Measurements from ENCODE around the gene CEP72. TPM values are rescaled to one million over a fixed set of nuclear protein-coding genes. Genes with fewer than 3 reads are reported as not detected.

The CEP72 gene
- total and polyA plus RNA-seq, 2 of the 13 experiments (the other 11 are each of a cell fraction or from before 2014, with no cell fraction given): 3.4 to 9.4 TPM

DNA sequence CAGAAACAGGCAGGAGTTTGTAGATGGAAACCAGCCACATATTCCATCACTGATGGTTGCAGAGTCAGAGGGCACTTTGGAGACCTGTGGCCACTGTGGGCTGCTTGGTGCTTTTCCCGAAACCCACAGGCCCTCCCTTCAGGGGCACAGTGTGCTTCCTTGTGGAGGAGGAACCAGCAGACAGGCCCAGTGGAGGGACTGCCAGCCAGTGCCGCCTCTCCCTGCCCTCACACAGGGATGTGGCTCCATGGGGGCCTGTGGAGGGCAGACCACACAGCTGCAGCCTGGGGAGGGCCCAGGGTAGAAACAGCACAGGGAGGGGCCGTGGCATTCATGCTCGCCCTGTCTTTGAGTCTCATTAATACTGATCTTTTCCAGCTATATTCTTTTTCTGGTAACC, 35.2 kb downstream of the CEP72 start:
- WGBS (ENCODE audit: low lambda C conversion rate): 100% methylated on average over 2 of the region's 4 CpGs
- H3K9ac ChIP-seq (ENCODE audit: insufficient read depth, low read depth, low read length): no peak overlapping the region
- no peaks in the 10 kb centered on the region for H4K20me1 ChIP-seq (ENCODE audit: insufficient read depth, low read length)
- DNase-seq (ENCODE audit: low spot score): no peak
- no TSS peak for BruUV-seq (replicated peaks)
- no peak overlapping the region for H2AFZ ChIP-seq (ENCODE audit: low read length)
- no peak for ATAC-seq
- FAIRE-seq: no peak
- ChIA-PET CTCF (ENCODE audit: low intra/inter-chr PET ratio, low total read pairs) (no interaction called here), POLR2A (no interaction called here)
- no peak for TF ChIP-seq ZC3H4 (CRISPR knock-in tag; IDR thresholded peaks at IDR 0.05; ENCODE audit: borderline replicate concordance)
- TF ChIP-seq ZNF766 (CRISPR knock-in tag; IDR thresholded peaks at IDR 0.05; ENCODE audit: borderline replicate concordance): no peak
- no peak for TF ChIP-seq RARA (CRISPR knock-in tag; IDR thresholded peaks at IDR 0.05)
- TF ChIP-seq ZNF225 (CRISPR knock-in tag; IDR thresholded peaks at IDR 0.05): no peak
- no peak for TF ChIP-seq GPN1 (CRISPR knock-in tag; IDR thresholded peaks at IDR 0.05; ENCODE audit: borderline replicate concordance)
- no peak for TF ChIP-seq NFRKB (IDR thresholded peaks at IDR 0.05)
- TF ChIP-seq, protein P1, sequence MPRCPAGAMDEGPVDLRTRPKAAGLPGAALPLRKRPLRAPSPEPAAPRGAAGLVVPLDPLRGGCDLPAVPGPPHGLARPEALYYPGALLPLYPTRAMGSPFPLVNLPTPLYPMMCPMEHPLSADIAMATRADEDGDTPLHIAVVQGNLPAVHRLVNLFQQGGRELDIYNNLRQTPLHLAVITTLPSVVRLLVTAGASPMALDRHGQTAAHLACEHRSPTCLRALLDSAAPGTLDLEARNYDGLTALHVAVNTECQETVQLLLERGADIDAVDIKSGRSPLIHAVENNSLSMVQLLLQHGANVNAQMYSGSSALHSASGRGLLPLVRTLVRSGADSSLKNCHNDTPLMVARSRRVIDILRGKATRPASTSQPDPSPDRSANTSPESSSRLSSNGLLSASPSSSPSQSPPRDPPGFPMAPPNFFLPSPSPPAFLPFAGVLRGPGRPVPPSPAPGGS (CRISPR knock-in tag; IDR thresholded peaks at IDR 0.05): no peak
- no peak for TF ChIP-seq FIP1L1 (IDR thresholded peaks at IDR 0.05; ENCODE audit: borderline replicate concordance, insufficient read depth, low read depth, low read length)
- TF ChIP-seq, protein P2, sequence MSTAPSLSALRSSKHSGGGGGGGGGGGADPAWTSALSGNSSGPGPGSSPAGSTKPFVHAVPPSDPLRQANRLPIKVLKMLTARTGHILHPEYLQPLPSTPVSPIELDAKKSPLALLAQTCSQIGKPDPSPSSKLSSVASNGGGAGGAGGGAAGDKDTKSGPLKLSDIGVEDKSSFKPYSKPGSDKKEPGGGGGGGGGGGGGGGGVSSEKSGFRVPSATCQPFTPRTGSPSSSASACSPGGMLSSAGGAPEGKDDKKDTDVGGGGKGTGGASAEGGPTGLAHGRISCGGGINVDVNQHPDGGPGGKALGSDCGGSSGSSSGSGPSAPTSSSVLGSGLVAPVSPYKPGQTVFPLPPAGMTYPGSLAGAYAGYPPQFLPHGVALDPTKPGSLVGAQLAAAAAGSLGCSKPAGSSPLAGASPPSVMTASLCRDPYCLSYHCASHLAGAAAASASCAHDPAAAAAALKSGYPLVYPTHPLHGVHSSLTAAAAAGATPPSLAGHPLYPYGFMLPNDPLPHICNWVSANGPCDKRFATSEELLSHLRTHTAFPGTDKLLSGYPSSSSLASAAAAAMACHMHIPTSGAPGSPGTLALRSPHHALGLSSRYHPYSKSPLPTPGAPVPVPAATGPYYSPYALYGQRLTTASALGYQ (CRISPR knock-in tag; IDR thresholded peaks at IDR 0.05): no peak
- no peak for TF ChIP-seq TEAD3 (CRISPR knock-in tag; optimal IDR thresholded peaks at IDR 0.05; ENCODE audit: borderline replicate concordance)
- no peak for TF ChIP-seq SOX13 (IDR thresholded peaks at IDR 0.05)
- no peak for TF ChIP-seq SOX13 (CRISPR knock-in tag; conservative IDR thresholded peaks at IDR 0.05 in 1 of 2, IDR thresholded peaks at IDR 0.05 in 1 of 2)
- TF ChIP-seq, protein P3, sequence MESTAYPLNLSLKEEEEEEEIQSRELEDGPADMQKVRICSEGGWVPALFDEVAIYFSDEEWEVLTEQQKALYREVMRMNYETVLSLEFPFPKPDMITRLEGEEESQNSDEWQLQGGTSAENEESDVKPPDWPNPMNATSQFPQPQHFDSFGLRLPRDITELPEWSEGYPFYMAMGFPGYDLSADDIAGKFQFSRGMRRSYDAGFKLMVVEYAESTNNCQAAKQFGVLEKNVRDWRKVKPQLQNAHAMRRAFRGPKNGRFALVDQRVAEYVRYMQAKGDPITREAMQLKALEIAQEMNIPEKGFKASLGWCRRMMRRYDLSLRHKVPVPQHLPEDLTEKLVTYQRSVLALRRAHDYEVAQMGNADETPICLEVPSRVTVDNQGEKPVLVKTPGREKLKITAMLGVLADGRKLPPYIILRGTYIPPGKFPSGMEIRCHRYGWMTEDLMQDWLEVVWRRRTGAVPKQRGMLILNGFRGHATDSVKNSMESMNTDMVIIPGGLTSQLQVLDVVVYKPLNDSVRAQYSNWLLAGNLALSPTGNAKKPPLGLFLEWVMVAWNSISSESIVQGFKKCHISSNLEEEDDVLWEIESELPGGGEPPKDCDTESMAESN (CRISPR knock-in tag; conservative IDR thresholded peaks at IDR 0.05): no peak
- TF ChIP-seq SPEN (CRISPR knock-in tag; IDR thresholded peaks at IDR 0.05; ENCODE audit: low read depth): no peak
- no peaks in the 10 kb centered on the region for H3K27me3 ChIP-seq (ENCODE audit: control insufficient read depth in 1 of 2, insufficient read depth in 2 of 2, low read length in 2 of 2)
- H3K9me3 ChIP-seq (ENCODE audit: low read length): no peaks in the 10 kb centered on the region
- no peak overlapping the region for H3K4me3 ChIP-seq (replicated peaks in 1 of 3; ENCODE audit: insufficient read depth in 1 of 3, low read depth in 2 of 3, low read length in 3 of 3)
- 0 out of 2 replicates have a peak, but pooled peaks cover 10% of the 10 kb centered on the region for H3K4me1 ChIP-seq (ENCODE audit: insufficient read depth, low read length)
- in situ Hi-C loops (cut with HindIII; ENCODE audit: extremely low pct_ligation_motif_present, low pct_unique_long_range_greater_than_20kb) (no loop called here), intact Hi-C loops (cut with micrococcal nuclease; ENCODE audit: unreplicated experiment) (no loop called here)
- no peak overlapping the region for H3K27ac ChIP-seq (ENCODE audit: extremely low read length, insufficient read depth, low read length)
- H3K4me2 ChIP-seq (ENCODE audit: low read depth, low read length): no peak overlapping the region
- H3K79me2 ChIP-seq (ENCODE audit: insufficient read depth, low read length): no peaks in the 10 kb centered on the region
- H3K36me3 ChIP-seq (replicated peaks in 1 of 2; ENCODE audit: control insufficient read depth in 1 of 2, insufficient read depth in 2 of 2, low read length in 2 of 2): peaks cover 11 to 46% of the 10 kb centered on the region in 2 experiments; a peak in 4 of 5 replicates

Data from HepG2 (cell line).